ENCODE results near the gene OSBPL3. TPM values are rescaled to one million over a fixed set of nuclear protein-coding genes. Genes with fewer than 3 reads are reported as not detected.

The OSBPL3 gene
- total and polyA plus RNA-seq, 12 donors: 1.1 to 8.4 (median 3.1) TPM

DNA sequence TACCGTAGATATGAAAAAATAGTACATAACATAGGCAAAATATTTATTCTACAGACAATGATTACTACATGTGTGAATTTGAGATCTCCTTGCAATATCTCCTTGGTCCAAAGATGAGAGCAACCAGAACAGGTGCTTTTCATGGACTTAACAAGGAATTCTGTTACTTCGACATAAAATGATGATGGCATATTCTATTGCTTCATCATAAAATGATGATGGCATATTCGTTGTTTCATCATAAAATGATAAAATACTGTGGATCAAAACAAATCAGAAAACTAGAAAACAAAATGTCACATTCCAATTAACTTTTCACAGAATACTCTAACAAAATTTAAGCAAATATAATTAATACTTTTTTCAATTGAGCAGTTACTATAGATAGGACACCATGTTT, 4.8 kb downstream of the OSBPL3 start:
- 71 to 89% (median 86%) methylated on average over 3 of the region's 3 CpGs for WGBS, 4 donors
- intact Hi-C loops (cut with DNase I): loop anchor here in 1 of 2 donors (10.0 kb wide), 2 partner anchors 90 to 150 kb away; no protein-coding TSS in a partner anchor
- no peaks in the 10 kb centered on the region for H3K36me3 ChIP-seq (replicated peaks in 1 of 2)
- H3K27me3 ChIP-seq: no peaks in the 10 kb centered on the region
- no peak for TF ChIP-seq POLR2A (IDR thresholded peaks at IDR 0.05)
- TF ChIP-seq, protein P1, sequence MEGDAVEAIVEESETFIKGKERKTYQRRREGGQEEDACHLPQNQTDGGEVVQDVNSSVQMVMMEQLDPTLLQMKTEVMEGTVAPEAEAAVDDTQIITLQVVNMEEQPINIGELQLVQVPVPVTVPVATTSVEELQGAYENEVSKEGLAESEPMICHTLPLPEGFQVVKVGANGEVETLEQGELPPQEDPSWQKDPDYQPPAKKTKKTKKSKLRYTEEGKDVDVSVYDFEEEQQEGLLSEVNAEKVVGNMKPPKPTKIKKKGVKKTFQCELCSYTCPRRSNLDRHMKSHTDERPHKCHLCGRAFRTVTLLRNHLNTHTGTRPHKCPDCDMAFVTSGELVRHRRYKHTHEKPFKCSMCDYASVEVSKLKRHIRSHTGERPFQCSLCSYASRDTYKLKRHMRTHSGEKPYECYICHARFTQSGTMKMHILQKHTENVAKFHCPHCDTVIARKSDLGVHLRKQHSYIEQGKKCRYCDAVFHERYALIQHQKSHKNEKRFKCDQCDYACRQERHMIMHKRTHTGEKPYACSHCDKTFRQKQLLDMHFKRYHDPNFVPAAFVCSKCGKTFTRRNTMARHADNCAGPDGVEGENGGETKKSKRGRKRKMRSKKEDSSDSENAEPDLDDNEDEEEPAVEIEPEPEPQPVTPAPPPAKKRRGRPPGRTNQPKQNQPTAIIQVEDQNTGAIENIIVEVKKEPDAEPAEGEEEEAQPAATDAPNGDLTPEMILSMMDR (IDR thresholded peaks at IDR 0.05): no peak
- H3K27ac ChIP-seq: no peak overlapping the region
- no peak for DNase-seq
- peaks cover 7% of the 10 kb centered on the region in 2 donors for H3K4me1 ChIP-seq (replicated peaks in 1 of 2)
- no peak overlapping the region for H3K4me3 ChIP-seq
- no peaks in the 10 kb centered on the region for H3K9me3 ChIP-seq (replicated peaks in 1 of 3)

DNA sequence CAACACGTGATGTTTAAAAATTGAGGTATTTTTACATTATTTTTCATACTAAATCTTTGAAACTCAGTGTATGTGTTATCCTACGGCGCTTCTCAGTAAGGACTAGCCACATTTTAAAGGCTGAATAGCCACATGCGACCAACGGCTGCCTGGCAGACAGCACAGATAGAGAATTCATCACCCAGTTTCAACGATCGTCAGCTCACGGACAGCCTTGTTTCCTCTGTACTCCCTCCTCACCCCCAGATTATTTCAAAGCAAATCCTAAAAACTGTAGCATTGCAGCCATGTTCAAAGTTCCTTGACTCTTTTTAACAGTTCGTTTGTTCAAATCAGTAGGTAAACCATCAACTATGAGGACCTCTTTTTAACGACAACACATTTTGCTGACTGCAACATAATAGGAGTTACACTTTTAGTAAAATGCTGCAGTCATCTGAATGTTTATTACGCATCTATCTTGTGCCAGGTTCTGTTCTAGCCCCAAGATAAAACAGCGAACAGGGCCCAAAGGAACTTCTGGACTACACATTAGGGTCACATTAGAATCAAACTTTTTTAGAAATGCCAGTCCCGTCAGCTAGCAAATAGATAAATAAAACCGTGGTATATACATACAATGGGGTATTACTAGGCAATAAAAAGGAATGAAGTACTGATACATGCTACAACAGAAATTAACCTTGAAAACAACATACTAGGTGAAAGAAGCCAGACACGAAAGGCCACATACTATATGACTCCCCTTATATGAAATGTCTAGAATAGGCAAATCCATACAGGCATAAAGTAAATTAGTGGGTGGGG, 5.7 kb downstream of the OSBPL3 start:
- H3K27ac ChIP-seq: no peak overlapping the region
- H3K27me3 ChIP-seq: no peaks in the 10 kb centered on the region
- WGBS, 4 donors: 69 to 75% (median 72%) methylated on average over 15 of the region's 15 CpGs
- H3K4me1 ChIP-seq (replicated peaks in 1 of 2): peaks cover under 1 to 1% of the 10 kb centered on the region in 2 donors
- intact Hi-C loops (cut with DNase I): loop anchor here in 1 of 2 donors (10.0 kb wide), 2 partner anchors 91 to 149 kb away; no protein-coding TSS in a partner anchor
- no peaks in the 10 kb centered on the region for H3K36me3 ChIP-seq (replicated peaks in 1 of 2)
- no peak overlapping the region for H3K4me3 ChIP-seq
- TF ChIP-seq POLR2A (IDR thresholded peaks at IDR 0.05): no peak
- TF ChIP-seq, protein P1 (IDR thresholded peaks at IDR 0.05): no peak
- no peaks in the 10 kb centered on the region for H3K9me3 ChIP-seq (replicated peaks in 1 of 3)
- no peak for DNase-seq

DNA sequence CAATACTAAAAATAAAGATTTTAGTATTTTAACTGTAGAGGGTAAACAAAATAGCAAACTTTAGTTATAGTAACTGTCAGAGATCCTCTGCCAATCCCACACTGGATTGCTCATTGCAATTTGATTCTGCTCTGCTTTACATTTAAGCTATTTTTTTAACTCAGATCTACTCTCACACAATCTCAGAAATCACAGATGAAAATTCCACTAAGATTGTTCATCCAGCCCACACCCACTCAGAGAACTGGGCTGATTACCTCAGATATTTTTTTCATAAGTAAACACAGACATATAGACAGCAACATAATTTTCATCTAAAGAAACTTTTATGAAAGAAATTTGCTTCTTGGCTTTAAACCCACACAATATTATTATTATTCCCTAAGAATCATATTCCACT, 7.0 kb downstream of the OSBPL3 start:
- Histone ChIP-seq H3K4me3 (no peak overlapping the region), H3K9me3 (replicated peaks in 1 of 3) (no peaks in the 10 kb centered on the region), H3K36me3 (replicated peaks in 1 of 2) (no peaks in the 10 kb centered on the region), H3K27ac (no peak overlapping the region), H3K27me3 (no peaks in the 10 kb centered on the region), H3K4me1 (replicated peaks in 1 of 2) (no peaks in the 10 kb centered on the region)
- DNase-seq: no peak
- intact Hi-C loops (cut with DNase I): loop anchor here in 1 of 2 donors (10.0 kb wide), 2 partner anchors 92 to 148 kb away; no protein-coding TSS in a partner anchor
- TF ChIP-seq POLR2A (IDR thresholded peaks at IDR 0.05): no peak
- TF ChIP-seq, protein P1 (IDR thresholded peaks at IDR 0.05): no peak

DNA sequence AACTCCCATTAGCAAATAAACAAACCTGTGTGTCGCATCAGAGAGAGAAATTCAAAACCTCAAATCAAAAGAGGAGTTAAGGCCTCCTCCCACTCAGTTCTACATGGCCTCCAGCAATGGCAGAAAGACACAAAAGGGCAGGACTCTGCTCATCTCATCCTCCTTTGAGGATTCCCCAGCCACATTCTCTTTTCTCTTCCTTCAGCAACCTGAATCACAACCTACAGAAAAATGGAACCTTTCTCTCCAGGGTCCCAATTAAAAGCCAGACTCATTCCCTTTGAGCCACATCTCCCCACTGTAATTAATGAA, 7.9 kb downstream of the OSBPL3 start:
- Histone ChIP-seq H3K27me3 (no peaks in the 10 kb centered on the region), H3K27ac (no peak overlapping the region), H3K36me3 (replicated peaks in 1 of 2) (no peaks in the 10 kb centered on the region), H3K4me3 (no peak overlapping the region), H3K9me3 (replicated peaks in 1 of 3) (no peaks in the 10 kb centered on the region), H3K4me1 (replicated peaks in 1 of 2) (no peaks in the 10 kb centered on the region)
- 58 to 95% (median 82%) methylated on average over 1 of the region's 1 CpG for WGBS, 4 donors
- DNase-seq: no peak
- TF ChIP-seq, protein P1 (IDR thresholded peaks at IDR 0.05): no peak
- no peak for TF ChIP-seq POLR2A (IDR thresholded peaks at IDR 0.05)
- intact Hi-C loops (cut with DNase I): loop anchor here in 1 of 2 donors (10.0 kb wide), 2 partner anchors 93 to 147 kb away; no protein-coding TSS in a partner anchor
